HG03342 (cell line): ENCODE results near the gene LHFPL2.

Experiments
- ATAC-seq: cut with Tn5 transposase; IDR thresholded peaks from one replicate; pipeline ENCODE4 v1.9.1; 2021; ENCODE audit warnings: mild to moderate bottlenecking, moderate library complexity; ENCODE audit not compliant: unreplicated experiment

LHFPL2 gene

DNA sequence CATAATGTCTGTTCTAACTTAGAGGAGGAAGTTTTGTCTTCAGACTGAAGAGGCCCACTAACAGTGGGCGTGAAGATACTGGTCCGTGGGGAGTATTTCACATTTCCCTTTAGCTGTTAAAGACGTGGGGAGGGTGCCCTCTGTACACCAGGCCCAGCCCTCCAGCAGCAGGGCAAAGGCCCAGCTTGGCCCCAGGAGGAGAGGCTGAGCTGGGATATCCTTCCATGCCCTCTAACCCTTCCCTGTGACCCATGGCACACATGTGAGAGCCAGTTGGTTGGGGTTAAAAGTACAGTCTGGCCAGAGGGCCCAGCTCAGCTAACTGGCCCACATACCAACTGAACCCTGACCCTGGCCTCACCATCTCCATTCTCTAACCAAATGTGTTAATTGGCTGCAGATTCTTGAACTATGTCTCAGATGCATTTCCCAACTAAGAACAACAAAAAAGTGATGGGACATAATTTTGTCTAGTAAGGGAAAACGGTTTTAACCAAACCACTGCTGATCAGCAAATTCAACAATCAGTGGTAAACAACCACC, 74.4 kb downstream of the LHFPL2 start:
- ATAC-seq: no peak

- no peak for ATAC-seq
Observed at GRCh38 chr5:78573318-78573717, 75.3 kb downstream of the LHFPL2 start.

- no peak for ATAC-seq
Observed at GRCh38 chr5:78570646-78571045, 77.9 kb downstream of the LHFPL2 start.

- ATAC-seq: no peak
Observed at GRCh38 chr5:78569441-78569840, 79.1 kb downstream of the LHFPL2 start.

GRCh38 chr5:78568676-78569075, 79.9 kb downstream of the LHFPL2 start:
- no peak for ATAC-seq

- no peak for ATAC-seq
Observed at GRCh38 chr5:78568212-78568611, 80.4 kb downstream of the LHFPL2 start.

DNA sequence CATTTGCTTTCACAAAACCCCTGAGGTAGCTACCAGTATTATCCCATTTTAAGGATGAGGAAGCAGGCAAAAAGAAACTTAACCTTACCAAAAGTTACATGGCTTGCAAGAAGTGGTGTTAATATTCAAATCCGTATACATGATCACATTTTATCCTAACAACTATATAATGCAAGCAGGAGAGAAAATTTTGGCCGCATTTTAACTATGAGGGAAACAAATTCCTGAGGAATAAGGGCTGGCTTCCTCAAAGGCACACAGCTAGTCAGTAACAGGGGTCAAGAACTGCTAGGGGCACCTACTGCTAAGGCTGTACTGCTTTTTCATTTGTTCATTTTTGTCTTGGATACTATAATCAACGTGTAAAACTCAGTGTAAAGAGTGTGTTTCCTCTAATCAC, 81.0 kb downstream of the LHFPL2 start:
- ATAC-seq: no peak

- no peak for ATAC-seq
Observed at GRCh38 chr5:78566747-78567425, 81.7 kb downstream of the LHFPL2 start.

GRCh38 chr5:78565395-78565794, 83.2 kb downstream of the LHFPL2 start:
- ATAC-seq: no peak

- no peak for ATAC-seq
Observed at GRCh38 chr5:78563621-78564020, 85.0 kb downstream of the LHFPL2 start.

- no peak for ATAC-seq
Observed at GRCh38 chr5:78562714-78563330, 85.8 kb downstream of the LHFPL2 start.

DNA sequence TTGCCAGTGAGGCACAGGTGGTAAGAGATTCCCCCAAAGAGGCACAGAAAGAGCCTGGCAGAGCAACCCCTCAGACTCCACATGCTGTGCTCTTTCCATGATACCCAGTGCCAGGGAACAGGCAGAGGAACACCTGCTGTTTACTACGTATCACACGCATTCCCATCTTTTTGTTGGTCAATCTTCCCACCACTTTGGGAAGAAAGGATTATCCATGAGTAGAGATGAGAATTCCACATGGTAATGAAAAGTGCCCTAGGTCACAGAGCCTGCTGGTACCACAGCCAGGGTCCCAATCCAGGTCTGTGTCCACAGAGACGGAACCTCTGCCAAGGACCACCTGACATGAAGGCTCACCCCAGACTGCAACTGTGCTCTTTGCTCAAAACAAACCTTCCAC, 86.6 kb downstream of the LHFPL2 start:
- no peak for ATAC-seq

DNA sequence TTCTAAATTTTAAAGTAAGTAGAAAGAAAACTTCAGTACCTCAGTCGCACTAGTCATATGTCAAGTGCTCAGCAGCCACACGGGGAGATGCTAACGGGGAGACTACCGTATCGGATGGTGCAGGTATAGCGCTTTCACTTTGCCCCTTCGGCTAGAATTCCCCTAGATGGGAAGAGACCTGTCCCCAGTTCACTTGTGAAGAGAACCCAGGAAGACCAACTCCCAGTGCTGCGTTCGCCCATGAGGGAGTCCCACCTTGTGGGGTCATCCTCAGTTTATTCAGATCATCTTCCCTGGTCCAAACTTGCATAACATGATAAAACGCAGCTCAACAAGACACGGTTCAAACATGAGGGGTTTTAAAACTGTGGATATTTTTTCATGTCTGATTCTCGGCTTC, 87.3 kb downstream of the LHFPL2 start:
- ATAC-seq: no peak

- ATAC-seq: no peak
Observed at GRCh38 chr5:78560000-78560855, 88.3 kb downstream of the LHFPL2 start.

GRCh38 chr5:78557601-78558000, 91.0 kb downstream of the LHFPL2 start:
- ATAC-seq: no peak

DNA sequence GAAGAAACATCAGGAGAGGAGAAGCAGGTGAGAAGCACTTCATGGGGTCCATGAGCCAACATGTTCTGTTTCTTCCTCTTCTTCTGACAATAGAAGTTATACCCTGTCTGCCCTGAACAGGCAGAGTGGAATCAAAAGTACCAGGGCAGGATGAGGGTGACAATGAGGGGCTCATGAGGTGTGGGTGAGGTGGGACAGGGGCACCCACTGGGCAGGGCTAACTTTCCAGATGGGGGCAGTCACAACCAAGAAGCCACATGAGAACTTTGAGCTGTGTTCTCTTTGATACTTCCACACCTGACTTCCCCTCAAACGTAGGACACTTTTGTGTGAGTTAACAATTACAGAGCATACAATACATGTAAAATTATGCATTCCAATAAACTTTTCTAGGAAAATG, 92.7 kb downstream of the LHFPL2 start:
- no peak for ATAC-seq

- no peak for ATAC-seq
Observed at GRCh38 chr5:78554670-78555069, 93.9 kb downstream of the LHFPL2 start.

GRCh38 chr5:78553580-78554353, 94.8 kb downstream of the LHFPL2 start:
- no peak for ATAC-seq

GRCh38 chr5:78552729-78553342, 95.7 kb downstream of the LHFPL2 start:
- no peak for ATAC-seq

DNA sequence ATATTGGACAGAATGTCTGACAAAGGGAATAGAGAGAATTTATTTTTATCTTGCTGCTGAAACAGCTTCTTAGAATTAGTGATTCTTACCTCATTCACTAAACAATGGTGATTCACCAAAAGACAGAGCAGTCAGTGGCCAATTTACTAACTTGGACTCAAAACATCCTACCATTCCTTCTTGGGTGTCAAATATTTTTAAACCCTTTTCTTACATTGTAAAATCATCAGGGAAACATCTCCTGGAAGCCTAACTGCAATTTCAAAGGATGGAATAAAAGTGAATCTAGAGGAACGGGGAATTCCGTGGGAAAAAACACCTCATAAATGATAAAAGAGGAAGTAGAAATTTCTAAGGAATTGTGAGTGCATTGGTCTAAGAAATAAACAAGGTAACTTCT, 97.7 kb downstream of the LHFPL2 start:
- ATAC-seq: no peak
